A549 (cell line): ENCODE results near the gene PAN3. TPM values are rescaled to one million over a fixed set of nuclear protein-coding genes. Genes with fewer than 3 reads are reported as not detected.

Source experiments
- ATAC-seq, 2 experiments: fragments of 200-7000 bp in 1 of 2; fragments of >200 bp in 1 of 2; cut with Nextera tagmentation in 1 of 2; cut with Tn5 transposase in 1 of 2; 3 replicates each; pipeline versions ENCODE4 v1.8.0 to v1.9.1; 2018 to 2020; ENCODE audit warnings: mild to moderate bottlenecking in 1 of 2, moderate library complexity in 1 of 2
- CTCF ChIA-PET: fragments of 300-600 bp; sonication (Branson Sonifier 250); formaldehyde crosslinking; extraction: SDS; loops from one replicate; lab custom pipeline; 2021; ENCODE audit warnings: antibody characterized with exemption, inconsistent platforms; lab: Yijun Ruan, JAX
- POLR2A ChIA-PET: fragments of 350-600 bp; formaldehyde crosslinking; extraction: SDS; loops from one replicate; lab custom pipeline; 2021; ENCODE audit warnings: antibody characterized with exemption, inconsistent platforms; lab: Yijun Ruan, JAX
- DNase-seq, 2 experiments: peaks; one replicate each; pipeline versions ENCODE4 v3.0.0 to v3.0.0-alpha.2; 2011 to 2016; ENCODE audit warnings: low read depth in 1 of 2, low spot score in 1 of 2
- FAIRE-seq: peaks from 2 replicates; lab custom pipeline; 2011; peaks lifted over from hg19 to GRCh38; lab: Jason Lieb, UNC
- H3K27ac ChIP-seq, 2 experiments: fragments of >200 bp; sonication (Bioruptor Twin); formaldehyde crosslinking; 3 replicates each; pipeline ENCODE4 v1.5.1; 2016 to 2017
- H3K4me1 ChIP-seq: fragments of >200 bp; sonication (Bioruptor Twin); formaldehyde crosslinking; 3 replicates; pipeline ENCODE4 v1.6.1; 2016
- H3K4me2 ChIP-seq: fragments of >200 bp; sonication (Bioruptor Twin); formaldehyde crosslinking; 3 replicates; pipeline ENCODE4 v1.6.1; 2016
- H3K4me3 ChIP-seq: fragments of >200 bp; sonication (Bioruptor Twin); formaldehyde crosslinking; 3 replicates; pipeline ENCODE4 v1.5.1; 2016
- H3K9me3 ChIP-seq: fragments of >200 bp; sonication (Bioruptor Twin); formaldehyde crosslinking; 3 replicates; pipeline ENCODE4 v1.6.1; 2016
- BHLHE40 ChIP-seq: IDR thresholded peaks from 2 replicates; pipeline ENCODE4 v1.6.1; 2012; ENCODE audit warnings: low read depth, low read length, inconsistent platforms
- CEBPB ChIP-seq, 2 experiments: fragments of >200 bp in 1 of 2; sonication (Bioruptor Twin) in 1 of 2; formaldehyde crosslinking in 1 of 2; IDR thresholded peaks; 2 replicates each; pipeline ENCODE4 v1.6.1; 2012 to 2016
- CHD2 ChIP-seq: fragments of 150-350 bp; IDR thresholded peaks from 2 replicates; pipeline ENCODE4 v1.6.1; 2014; ENCODE audit warnings: low read length; ENCODE audit not compliant: partially characterized antibody
- EHF ChIP-seq: fragments of 250-450 bp; sonication (Bioruptor Pico); IDR thresholded peaks from 2 replicates; pipeline ENCODE4 v1.5.0; 2020; ENCODE audit warnings: mild to moderate bottlenecking
- EHMT2 ChIP-seq: fragments of 200-600 bp; sonication (generic); IDR thresholded peaks from 2 replicates; pipeline ENCODE4 v1.6.1; 2016; ENCODE audit warnings: antibody characterized with exemption, low read depth, mild to moderate bottlenecking, moderate library complexity
- EP300 ChIP-seq, 2 experiments: fragments of >200 bp; sonication (Bioruptor Twin); formaldehyde crosslinking; IDR thresholded peaks; 2 replicates in 1 of 2; 3 replicates in 1 of 2; pipeline ENCODE4 v1.6.1; 2016 to 2017
- ESRRA ChIP-seq: fragments of 150-350 bp; IDR thresholded peaks from 2 replicates; pipeline ENCODE4 v1.6.1; 2014; ENCODE audit warnings: mild to moderate bottlenecking, low read length, borderline replicate concordance
- FOXS1 ChIP-seq: fragments of 250-450 bp; sonication (Bioruptor Pico); IDR thresholded peaks from 2 replicates; pipeline ENCODE4 v1.5.0; 2020; ENCODE audit warnings: mild to moderate bottlenecking, moderate library complexity
- HDAC2 ChIP-seq: fragments of 200-600 bp; sonication (generic); IDR thresholded peaks from 2 replicates; pipeline ENCODE4 v1.6.1; 2016
- HOXA7 ChIP-seq: fragments of 250-450 bp; sonication (Bioruptor Pico); IDR thresholded peaks from 2 replicates; pipeline ENCODE4 v1.5.0; 2020; ENCODE audit warnings: mild to moderate bottlenecking, moderate library complexity
- HOXB5 ChIP-seq: fragments of 250-450 bp; sonication (Bioruptor Pico); IDR thresholded peaks from 2 replicates; pipeline ENCODE4 v1.5.0; 2020; ENCODE audit warnings: mild to moderate bottlenecking, moderate library complexity
- JUNB ChIP-seq: fragments of >200 bp; sonication (Bioruptor Twin); formaldehyde crosslinking; IDR thresholded peaks from 2 replicates; pipeline ENCODE4 v1.6.1; 2016
- MAZ ChIP-seq: fragments of 150-350 bp; IDR thresholded peaks from 2 replicates; pipeline ENCODE4 v1.6.1; 2014; ENCODE audit warnings: antibody characterized with exemption, low read depth, low read length, borderline replicate concordance
- NFE2L2 ChIP-seq: fragments of 150-350 bp; conservative IDR thresholded peaks from 2 replicates; pipeline ENCODE4 v1.6.1; 2014; ENCODE audit warnings: low read length
- NR3C1 ChIP-seq: fragments of >200 bp; sonication (Bioruptor Twin); formaldehyde crosslinking; IDR thresholded peaks from 3 replicates; pipeline ENCODE4 v1.6.1; 2017
- PHF8 ChIP-seq: fragments of 200-600 bp; sonication (generic); IDR thresholded peaks from 2 replicates; pipeline ENCODE4 v1.6.1; 2016; ENCODE audit warnings: low read depth, mild to moderate bottlenecking, antibody characterized with exemption, moderate library complexity, borderline replicate concordance
- POLR2A ChIP-seq: IDR thresholded peaks from 2 replicates; pipeline ENCODE4 v1.6.1; 2012; ENCODE audit warnings: mild to moderate bottlenecking, low read length
- POLR2AphosphoS2 ChIP-seq: conservative IDR thresholded peaks from 2 replicates; pipeline ENCODE4 v1.6.1; 2012; ENCODE audit warnings: low read length, improper control_type of control experiment, inconsistent platforms
- TFCP2L1 ChIP-seq: fragments of 250-450 bp; sonication (Bioruptor Pico); IDR thresholded peaks from 2 replicates; pipeline ENCODE4 v1.5.0; 2021; ENCODE audit warnings: mild to moderate bottlenecking
- ZC3H11A ChIP-seq: fragments of 450-650 bp; IDR thresholded peaks from 2 replicates; pipeline ENCODE4 v1.6.1; 2014; ENCODE audit warnings: antibody characterized with exemption, mild to moderate bottlenecking
- WGBS: methylation state at CpG from one replicate; pipeline ENCODE4 v1.1.6; 2017; ENCODE audit errors: missing lambda C conversion rate; 5-methylcytosine and 5-hydroxymethylcytosine counted together
- polyA plus RNA-seq, 4 experiments: library from polyadenylated mRNA; depleted of rRNA in 3 of 4; stranded (reverse); fragments of >200 nt; fragmentation: RNase III in 1 of 4; extraction: RNeasy Plus Mini Kit Qiagen cat#74134 plus additional on column Dnase treatment in 1 of 4; gene quantifications; 2 replicates in 3 of 4; 3 replicates in 1 of 4; pipeline ENCODE4 v1.2.3, GENCODE V29; 2011 to 2017
- TF ChIP-seq, protein P1 (sequence below): fragments of 250-450 bp; sonication (Bioruptor Pico); IDR thresholded peaks from 2 replicates; pipeline ENCODE4 v1.5.0; 2021; ENCODE audit warnings: mild to moderate bottlenecking, moderate library complexity, borderline replicate concordance
- TF ChIP-seq, protein P2 (sequence below): fragments of 200-600 bp; sonication (generic); IDR thresholded peaks from 2 replicates; pipeline ENCODE4 v1.6.1; 2016; ENCODE audit warnings: antibody characterized with exemption, mild to moderate bottlenecking, moderate library complexity
- TF ChIP-seq, protein P3 (sequence below): fragments of >200 bp; sonication (Bioruptor Twin); formaldehyde crosslinking; IDR thresholded peaks from 3 replicates; pipeline ENCODE4 v1.5.1; 2016
- TF ChIP-seq, protein P4 (sequence below): fragments of 450-650 bp; IDR thresholded peaks from 2 replicates; pipeline ENCODE4 v1.6.1; 2014; ENCODE audit warnings: antibody characterized with exemption

Gene PAN3
- polyA plus RNA-seq, 2 of the 4 experiments (the other 2 are of a cell fraction), result 6.2 to 13.9 TPM

DNA sequence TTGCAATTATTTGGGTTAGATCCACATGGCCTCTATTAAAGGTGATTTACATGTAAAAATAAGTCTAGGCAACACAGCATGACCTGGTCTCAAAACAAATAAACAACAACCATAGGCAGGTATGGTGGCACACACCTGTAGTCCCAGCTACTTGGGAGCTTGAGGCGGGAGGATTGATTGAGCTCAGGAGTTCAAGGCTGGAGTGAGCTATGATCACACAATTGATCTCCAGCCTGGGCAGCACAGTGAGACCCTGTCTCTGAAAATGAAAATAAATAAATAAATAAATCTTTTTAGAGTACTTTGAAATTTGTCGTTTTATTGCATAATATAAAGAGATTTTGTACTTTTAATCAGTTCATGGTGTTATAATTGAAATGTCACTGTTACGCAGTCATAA is 93.3 kb downstream of the PAN3 start:
- TF ChIP-seq, protein P1, sequence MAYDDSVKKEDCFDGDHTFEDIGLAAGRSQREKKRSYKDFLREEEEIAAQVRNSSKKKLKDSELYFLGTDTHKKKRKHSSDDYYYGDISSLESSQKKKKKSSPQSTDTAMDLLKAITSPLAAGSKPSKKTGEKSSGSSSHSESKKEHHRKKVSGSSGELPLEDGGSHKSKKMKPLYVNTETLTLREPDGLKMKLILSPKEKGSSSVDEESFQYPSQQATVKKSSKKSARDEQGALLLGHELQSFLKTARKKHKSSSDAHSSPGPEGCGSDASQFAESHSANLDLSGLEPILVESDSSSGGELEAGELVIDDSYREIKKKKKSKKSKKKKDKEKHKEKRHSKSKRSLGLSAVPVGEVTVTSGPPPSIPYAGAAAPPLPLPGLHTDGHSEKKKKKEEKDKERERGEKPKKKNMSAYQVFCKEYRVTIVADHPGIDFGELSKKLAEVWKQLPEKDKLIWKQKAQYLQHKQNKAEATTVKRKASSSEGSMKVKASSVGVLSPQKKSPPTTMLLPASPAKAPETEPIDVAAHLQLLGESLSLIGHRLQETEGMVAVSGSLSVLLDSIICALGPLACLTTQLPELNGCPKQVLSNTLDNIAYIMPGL (CRISPR knock-in tag), result no peak
- no peak for TF ChIP-seq TFCP2L1
- TF ChIP-seq FOXS1, result no peak
- no peak for TF ChIP-seq CHD2
- TF ChIP-seq EP300 (IDR thresholded peaks at IDR 0.05), result no peak
- TF ChIP-seq NR3C1, result no peak
- TF ChIP-seq PHF8, result no peak
- no peak for TF ChIP-seq NFE2L2
- H3K27ac ChIP-seq, result no peak overlapping the region
- CTCF ChIA-PET, result no interaction called here
- no peaks in the 10 kb centered on the region for H3K9me3 ChIP-seq
- ATAC-seq, result no peak
- H3K4me2 ChIP-seq, result no peak overlapping the region
- FAIRE-seq, result no peak
- DNase-seq, result no peak
- no peak overlapping the region for H3K4me3 ChIP-seq
- POLR2A ChIA-PET, result no interaction called here
- 96% methylated on average over 3 of the region's 3 CpGs for WGBS
- no peaks in the 10 kb centered on the region for H3K4me1 ChIP-seq

DNA sequence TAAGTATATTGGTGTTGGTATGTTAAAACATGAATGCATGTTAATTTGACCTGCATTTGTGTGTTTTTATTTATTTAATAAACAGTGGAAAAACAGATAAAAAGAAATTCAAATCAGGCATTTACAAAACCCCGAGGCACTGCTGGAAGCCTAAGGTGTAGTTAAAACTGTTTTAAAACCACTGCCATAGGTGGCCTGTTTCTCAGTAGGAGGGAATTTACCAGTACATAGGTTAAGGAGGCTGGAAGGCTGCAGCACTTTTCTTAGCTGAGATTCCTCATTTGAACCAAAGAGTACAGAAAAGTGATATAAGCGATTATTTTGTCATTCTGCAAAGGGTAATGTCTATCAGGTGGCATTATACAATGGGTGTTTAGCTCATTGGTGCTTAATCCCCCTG is 99.6 kb downstream of the PAN3 start:
- H3K4me3 ChIP-seq, result no peak overlapping the region
- ChIA-PET POLR2A (no interaction called here), CTCF (no interaction called here)
- FAIRE-seq (no peak), ATAC-seq (no peak), DNase-seq (no peak)
- no peaks in the 10 kb centered on the region for H3K9me3 ChIP-seq
- TF ChIP-seq HOXA7, result no peak
- TF ChIP-seq EHF (CRISPR knock-in tag), result no peak
- no peak for TF ChIP-seq HOXB5
- TF ChIP-seq POLR2A, result no peak
- TF ChIP-seq, protein P2, sequence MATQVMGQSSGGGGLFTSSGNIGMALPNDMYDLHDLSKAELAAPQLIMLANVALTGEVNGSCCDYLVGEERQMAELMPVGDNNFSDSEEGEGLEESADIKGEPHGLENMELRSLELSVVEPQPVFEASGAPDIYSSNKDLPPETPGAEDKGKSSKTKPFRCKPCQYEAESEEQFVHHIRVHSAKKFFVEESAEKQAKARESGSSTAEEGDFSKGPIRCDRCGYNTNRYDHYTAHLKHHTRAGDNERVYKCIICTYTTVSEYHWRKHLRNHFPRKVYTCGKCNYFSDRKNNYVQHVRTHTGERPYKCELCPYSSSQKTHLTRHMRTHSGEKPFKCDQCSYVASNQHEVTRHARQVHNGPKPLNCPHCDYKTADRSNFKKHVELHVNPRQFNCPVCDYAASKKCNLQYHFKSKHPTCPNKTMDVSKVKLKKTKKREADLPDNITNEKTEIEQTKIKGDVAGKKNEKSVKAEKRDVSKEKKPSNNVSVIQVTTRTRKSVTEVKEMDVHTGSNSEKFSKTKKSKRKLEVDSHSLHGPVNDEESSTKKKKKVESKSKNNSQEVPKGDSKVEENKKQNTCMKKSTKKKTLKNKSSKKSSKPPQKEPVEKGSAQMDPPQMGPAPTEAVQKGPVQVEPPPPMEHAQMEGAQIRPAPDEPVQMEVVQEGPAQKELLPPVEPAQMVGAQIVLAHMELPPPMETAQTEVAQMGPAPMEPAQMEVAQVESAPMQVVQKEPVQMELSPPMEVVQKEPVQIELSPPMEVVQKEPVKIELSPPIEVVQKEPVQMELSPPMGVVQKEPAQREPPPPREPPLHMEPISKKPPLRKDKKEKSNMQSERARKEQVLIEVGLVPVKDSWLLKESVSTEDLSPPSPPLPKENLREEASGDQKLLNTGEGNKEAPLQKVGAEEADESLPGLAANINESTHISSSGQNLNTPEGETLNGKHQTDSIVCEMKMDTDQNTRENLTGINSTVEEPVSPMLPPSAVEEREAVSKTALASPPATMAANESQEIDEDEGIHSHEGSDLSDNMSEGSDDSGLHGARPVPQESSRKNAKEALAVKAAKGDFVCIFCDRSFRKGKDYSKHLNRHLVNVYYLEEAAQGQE, result no peak
- no peak for TF ChIP-seq MAZ
- TF ChIP-seq ESRRA, result no peak
- TF ChIP-seq, protein P3, sequence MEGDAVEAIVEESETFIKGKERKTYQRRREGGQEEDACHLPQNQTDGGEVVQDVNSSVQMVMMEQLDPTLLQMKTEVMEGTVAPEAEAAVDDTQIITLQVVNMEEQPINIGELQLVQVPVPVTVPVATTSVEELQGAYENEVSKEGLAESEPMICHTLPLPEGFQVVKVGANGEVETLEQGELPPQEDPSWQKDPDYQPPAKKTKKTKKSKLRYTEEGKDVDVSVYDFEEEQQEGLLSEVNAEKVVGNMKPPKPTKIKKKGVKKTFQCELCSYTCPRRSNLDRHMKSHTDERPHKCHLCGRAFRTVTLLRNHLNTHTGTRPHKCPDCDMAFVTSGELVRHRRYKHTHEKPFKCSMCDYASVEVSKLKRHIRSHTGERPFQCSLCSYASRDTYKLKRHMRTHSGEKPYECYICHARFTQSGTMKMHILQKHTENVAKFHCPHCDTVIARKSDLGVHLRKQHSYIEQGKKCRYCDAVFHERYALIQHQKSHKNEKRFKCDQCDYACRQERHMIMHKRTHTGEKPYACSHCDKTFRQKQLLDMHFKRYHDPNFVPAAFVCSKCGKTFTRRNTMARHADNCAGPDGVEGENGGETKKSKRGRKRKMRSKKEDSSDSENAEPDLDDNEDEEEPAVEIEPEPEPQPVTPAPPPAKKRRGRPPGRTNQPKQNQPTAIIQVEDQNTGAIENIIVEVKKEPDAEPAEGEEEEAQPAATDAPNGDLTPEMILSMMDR, result no peak
- TF ChIP-seq POLR2AphosphoS2, result no peak
- no peak for TF ChIP-seq HDAC2
- no peak for TF ChIP-seq BHLHE40
- no peak for TF ChIP-seq JUNB
- TF ChIP-seq ZC3H11A, result no peak
- TF ChIP-seq, protein P1 (CRISPR knock-in tag), result no peak
- TF ChIP-seq EHMT2, result no peak
- TF ChIP-seq, protein P4, sequence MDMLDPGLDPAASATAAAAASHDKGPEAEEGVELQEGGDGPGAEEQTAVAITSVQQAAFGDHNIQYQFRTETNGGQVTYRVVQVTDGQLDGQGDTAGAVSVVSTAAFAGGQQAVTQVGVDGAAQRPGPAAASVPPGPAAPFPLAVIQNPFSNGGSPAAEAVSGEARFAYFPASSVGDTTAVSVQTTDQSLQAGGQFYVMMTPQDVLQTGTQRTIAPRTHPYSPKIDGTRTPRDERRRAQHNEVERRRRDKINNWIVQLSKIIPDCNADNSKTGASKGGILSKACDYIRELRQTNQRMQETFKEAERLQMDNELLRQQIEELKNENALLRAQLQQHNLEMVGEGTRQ, result no peak
- TF ChIP-seq CEBPB (IDR thresholded peaks at IDR 0.05), result no peak
- H3K4me1 ChIP-seq, result no peaks in the 10 kb centered on the region
- H3K4me2 ChIP-seq, result no peak overlapping the region
- WGBS, result 96% methylated on average over 2 of the region's 2 CpGs
- H3K27ac ChIP-seq, result no peak overlapping the region
